Epithelial cell of esophagus (primary cell): ENCODE data around the gene KCNJ4.
A peak's percentile ranks its signal among the peaks of the same experiment; 100 is the strongest.
"Not testable (repeated sequence)": the region's sequence is repeated elsewhere in the genome, so short reads cannot be mapped to it uniquely, and the experiment has no call there.

Experiments used
- DNase-seq: peaks from one replicate; pipeline ENCODE4 v3.0.0; 2010; ENCODE audit warnings: low read depth
- H3K4me3 ChIP-seq: 2 replicates; pipeline ENCODE4 v1.5.1; 2011; ENCODE audit warnings: mild to moderate bottlenecking, low read length, control low read depth
- TF ChIP-seq, protein P1 (sequence below): IDR thresholded peaks from 2 replicates; pipeline ENCODE4 v1.5.1; 2011; ENCODE audit warnings: low read depth, mild to moderate bottlenecking, low read length, control low read depth, inconsistent platforms; ENCODE audit not compliant: insufficient read depth; ENCODE audit errors: missing control alignments

Gene KCNJ4

DNA sequence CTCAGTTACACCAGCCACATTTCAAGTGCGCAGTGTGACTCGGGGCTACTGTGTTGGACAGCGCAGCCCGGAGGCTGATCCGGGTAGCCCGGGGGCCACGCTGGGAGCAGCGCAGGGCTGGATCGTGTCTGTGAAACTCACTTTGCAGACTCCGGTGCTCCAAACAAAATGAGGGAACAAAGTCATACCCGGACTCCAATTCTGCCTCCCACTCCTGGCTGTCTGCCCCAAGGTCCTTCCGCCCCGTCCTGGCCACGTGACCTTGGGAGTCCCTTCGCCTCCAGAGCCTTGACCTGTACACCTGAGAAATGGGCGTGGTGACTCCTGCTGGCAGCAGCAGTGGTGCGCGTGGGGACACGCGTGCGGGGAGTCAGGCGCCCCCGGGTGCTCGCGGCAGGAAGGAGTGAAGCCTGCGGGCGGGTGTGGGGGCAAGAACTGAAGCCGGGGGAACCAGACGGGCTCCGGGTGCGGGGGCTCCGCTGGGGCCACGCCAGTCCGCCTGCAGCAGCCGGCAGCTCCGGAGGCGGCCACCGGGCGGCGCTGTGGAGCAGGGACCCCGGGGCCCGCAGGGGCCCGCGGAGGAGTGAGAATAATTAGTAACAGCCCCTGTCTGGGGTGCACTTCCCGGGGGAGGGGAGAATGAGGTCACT, 42.4 kb downstream of the KCNJ4 start:
- DNase-seq, result no peak
- TF ChIP-seq, protein P1, sequence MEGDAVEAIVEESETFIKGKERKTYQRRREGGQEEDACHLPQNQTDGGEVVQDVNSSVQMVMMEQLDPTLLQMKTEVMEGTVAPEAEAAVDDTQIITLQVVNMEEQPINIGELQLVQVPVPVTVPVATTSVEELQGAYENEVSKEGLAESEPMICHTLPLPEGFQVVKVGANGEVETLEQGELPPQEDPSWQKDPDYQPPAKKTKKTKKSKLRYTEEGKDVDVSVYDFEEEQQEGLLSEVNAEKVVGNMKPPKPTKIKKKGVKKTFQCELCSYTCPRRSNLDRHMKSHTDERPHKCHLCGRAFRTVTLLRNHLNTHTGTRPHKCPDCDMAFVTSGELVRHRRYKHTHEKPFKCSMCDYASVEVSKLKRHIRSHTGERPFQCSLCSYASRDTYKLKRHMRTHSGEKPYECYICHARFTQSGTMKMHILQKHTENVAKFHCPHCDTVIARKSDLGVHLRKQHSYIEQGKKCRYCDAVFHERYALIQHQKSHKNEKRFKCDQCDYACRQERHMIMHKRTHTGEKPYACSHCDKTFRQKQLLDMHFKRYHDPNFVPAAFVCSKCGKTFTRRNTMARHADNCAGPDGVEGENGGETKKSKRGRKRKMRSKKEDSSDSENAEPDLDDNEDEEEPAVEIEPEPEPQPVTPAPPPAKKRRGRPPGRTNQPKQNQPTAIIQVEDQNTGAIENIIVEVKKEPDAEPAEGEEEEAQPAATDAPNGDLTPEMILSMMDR, result peak; percentile 36
- H3K4me3 ChIP-seq, result no peak overlapping the region

- DNase-seq, result no peak
- TF ChIP-seq, protein P1, result no peak
- H3K4me3 ChIP-seq, result no peak overlapping the region
These were observed 44.0 kb downstream of the KCNJ4 start for GRCh38 chr22:38411016-38411415.

DNA sequence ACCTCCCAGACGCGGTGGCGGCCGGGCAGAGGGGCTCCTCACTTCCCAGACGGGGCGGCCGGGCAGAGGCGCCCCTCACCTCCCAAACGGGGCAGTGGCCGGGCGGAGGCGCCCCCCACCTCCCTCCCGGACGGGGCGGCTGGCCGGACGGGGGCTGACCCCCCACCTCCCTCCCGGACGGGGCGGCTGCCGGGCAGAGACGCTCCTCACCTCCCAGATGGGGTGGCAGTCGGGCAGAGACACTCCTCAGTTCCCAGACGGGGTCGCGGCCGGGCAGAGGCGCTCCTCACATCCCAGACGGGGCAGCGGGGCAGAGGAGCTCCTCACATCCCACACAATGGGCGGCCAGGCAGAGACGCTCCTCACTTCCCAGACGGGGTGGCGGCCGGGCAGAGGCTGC, 45.1 kb downstream of the KCNJ4 start:
- DNase-seq, H3K4me3 ChIP-seq: not testable (repeated sequence)

DNA sequence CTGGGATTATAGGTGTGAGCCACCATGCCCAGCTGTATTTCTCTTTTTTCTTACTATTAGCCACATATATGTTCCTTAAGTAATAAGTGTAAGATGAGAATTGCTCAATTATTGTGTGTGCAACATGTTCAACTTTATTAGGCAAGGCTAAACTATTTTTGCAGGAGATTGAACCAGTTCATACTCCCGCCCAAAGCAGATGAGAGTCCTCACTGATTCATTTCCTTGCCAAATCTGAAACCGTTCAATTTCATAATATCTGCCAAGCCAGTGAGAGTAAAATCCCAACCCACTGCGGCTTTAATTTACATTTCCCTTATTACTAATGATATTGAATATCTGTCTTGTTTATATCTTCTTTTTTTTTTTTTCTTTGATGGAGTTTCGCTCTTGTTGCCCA, 48.4 kb downstream of the KCNJ4 start:
- DNase-seq, result peak; percentile 54
- TF ChIP-seq, protein P1, result no peak
- no peak overlapping the region for H3K4me3 ChIP-seq

GRCh38 chr22:38404419-38404818, 50.6 kb downstream of the KCNJ4 start:
- TF ChIP-seq, protein P1, result no peak
- DNase-seq, result no peak
- no peak overlapping the region for H3K4me3 ChIP-seq

- no peak overlapping the region for H3K4me3 ChIP-seq
- no peak for DNase-seq
- TF ChIP-seq, protein P1, result no peak
These were observed 51.2 kb downstream of the KCNJ4 start for GRCh38 chr22:38403812-38404211.

DNA sequence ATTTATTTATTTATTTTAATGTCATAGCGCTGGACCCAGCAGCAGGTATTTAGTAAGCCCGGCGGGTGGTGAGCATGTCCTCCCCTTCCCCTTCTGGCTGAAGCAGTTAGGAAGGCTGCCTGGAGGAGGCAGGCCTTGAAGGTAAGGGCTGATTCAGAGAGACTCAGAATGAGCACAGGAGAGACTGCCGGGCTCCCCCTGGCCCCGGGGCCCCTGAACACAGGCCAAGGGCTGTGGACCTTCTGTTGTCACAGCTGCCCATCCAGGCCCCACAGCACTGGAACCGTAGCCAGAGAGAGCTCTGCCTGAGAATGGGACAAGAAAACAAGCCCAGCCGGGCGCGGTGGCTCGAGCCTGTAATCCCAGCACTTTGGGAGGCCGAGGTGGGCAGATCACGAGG, 52.8 kb downstream of the KCNJ4 start:
- no peak for DNase-seq
- TF ChIP-seq, protein P1, result no peak
- H3K4me3 ChIP-seq, result no peak overlapping the region
